ENCODE measurements around the gene FARS2. TPM values are rescaled to one million over a fixed set of nuclear protein-coding genes. Genes with fewer than 3 reads are reported as not detected.

Gene FARS2
- total RNA-seq, 2 experiments from 2014 or later, result 13.8 to 14.3 TPM

DNA sequence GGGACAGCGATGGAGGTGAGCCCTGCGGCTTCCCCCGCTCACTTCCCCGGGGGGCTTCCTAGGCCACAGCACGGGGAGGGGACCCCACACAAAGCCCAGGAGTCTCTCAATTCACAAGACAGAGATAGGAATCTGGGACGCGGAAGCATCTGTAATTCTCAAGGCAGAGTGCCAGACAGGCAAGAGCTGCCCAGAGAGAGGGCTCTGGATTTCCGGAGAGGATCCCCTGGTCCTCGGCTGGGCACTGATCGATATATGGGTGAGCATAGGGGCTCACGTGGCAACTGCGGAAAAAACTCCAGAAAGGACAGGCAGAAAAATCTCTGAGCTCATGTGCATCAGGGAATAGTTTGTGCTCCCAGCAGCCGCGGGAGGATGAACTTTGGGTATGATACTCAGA is 449.2 kb downstream of the FARS2 start:
- Histone ChIP-seq H3K36me3 (ENCODE audit: insufficient read depth, low read length) (no peaks in the 10 kb centered on the region), H3K4me2 (ENCODE audit: low read length) (no peak overlapping the region), H3K79me2 (ENCODE audit: insufficient read depth, low read depth, low read length) (no peaks in the 10 kb centered on the region), H3K4me3 (ENCODE audit: low read depth, low read length, poor library complexity, severe bottlenecking) (no peak overlapping the region), H4K20me1 (ENCODE audit: insufficient read depth, low read length) (no peaks in the 10 kb centered on the region), H2AFZ (ENCODE audit: low read length) (no peak overlapping the region), H3K4me1 (ENCODE audit: insufficient read depth, low read length, poor library complexity, severe bottlenecking) (no peaks in the 10 kb centered on the region), H3K9me3 (ENCODE audit: low read length) (no peaks in the 10 kb centered on the region), H3K9me2 (ENCODE audit: insufficient read depth, low read length) (no peaks in the 10 kb centered on the region), H3K27ac (ENCODE audit: low read depth, low read length, poor library complexity, severe bottlenecking) (no peak overlapping the region)
- intact Hi-C loops (cut with micrococcal nuclease; ENCODE audit: unreplicated experiment), result no loop called here
- ChIA-PET POLR2A (no interaction called here), CTCF (ENCODE audit: unreplicated experiment) (no interaction called here)
- DNase-seq (ENCODE audit: low spot score), result no peak
- no TSS peak for BruUV-seq (replicated peaks)
- TF ChIP-seq, protein P1, sequence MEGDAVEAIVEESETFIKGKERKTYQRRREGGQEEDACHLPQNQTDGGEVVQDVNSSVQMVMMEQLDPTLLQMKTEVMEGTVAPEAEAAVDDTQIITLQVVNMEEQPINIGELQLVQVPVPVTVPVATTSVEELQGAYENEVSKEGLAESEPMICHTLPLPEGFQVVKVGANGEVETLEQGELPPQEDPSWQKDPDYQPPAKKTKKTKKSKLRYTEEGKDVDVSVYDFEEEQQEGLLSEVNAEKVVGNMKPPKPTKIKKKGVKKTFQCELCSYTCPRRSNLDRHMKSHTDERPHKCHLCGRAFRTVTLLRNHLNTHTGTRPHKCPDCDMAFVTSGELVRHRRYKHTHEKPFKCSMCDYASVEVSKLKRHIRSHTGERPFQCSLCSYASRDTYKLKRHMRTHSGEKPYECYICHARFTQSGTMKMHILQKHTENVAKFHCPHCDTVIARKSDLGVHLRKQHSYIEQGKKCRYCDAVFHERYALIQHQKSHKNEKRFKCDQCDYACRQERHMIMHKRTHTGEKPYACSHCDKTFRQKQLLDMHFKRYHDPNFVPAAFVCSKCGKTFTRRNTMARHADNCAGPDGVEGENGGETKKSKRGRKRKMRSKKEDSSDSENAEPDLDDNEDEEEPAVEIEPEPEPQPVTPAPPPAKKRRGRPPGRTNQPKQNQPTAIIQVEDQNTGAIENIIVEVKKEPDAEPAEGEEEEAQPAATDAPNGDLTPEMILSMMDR (conservative IDR thresholded peaks at IDR 0.05; ENCODE audit: low read length), result no peak
- no peak for TF ChIP-seq EZH2phosphoT487 (IDR thresholded peaks at IDR 0.05; ENCODE audit: borderline replicate concordance, low read depth, low read length)

GRCh38 chr6:5710936-5711335 is 449.6 kb downstream of the FARS2 start:
- Histone ChIP-seq H3K4me1 (ENCODE audit: insufficient read depth, low read length, poor library complexity, severe bottlenecking) (no peaks in the 10 kb centered on the region), H2AFZ (ENCODE audit: low read length) (no peak overlapping the region), H3K36me3 (ENCODE audit: insufficient read depth, low read length) (no peaks in the 10 kb centered on the region), H3K79me2 (ENCODE audit: insufficient read depth, low read depth, low read length) (no peaks in the 10 kb centered on the region), H3K4me3 (ENCODE audit: low read depth, low read length, poor library complexity, severe bottlenecking) (no peak overlapping the region), H3K4me2 (ENCODE audit: low read length) (no peak overlapping the region), H3K27ac (ENCODE audit: low read depth, low read length, poor library complexity, severe bottlenecking) (no peak overlapping the region), H3K9me2 (ENCODE audit: insufficient read depth, low read length) (no peaks in the 10 kb centered on the region), H3K9me3 (ENCODE audit: low read length) (no peaks in the 10 kb centered on the region), H4K20me1 (ENCODE audit: insufficient read depth, low read length) (no peaks in the 10 kb centered on the region)
- intact Hi-C loops (cut with micrococcal nuclease; ENCODE audit: unreplicated experiment), result no loop called here
- ChIA-PET POLR2A (no interaction called here), CTCF (ENCODE audit: unreplicated experiment) (no interaction called here)
- no TSS peak for BruUV-seq (replicated peaks)
- TF ChIP-seq, protein P1 (conservative IDR thresholded peaks at IDR 0.05; ENCODE audit: low read length), result no peak
- TF ChIP-seq EZH2phosphoT487 (IDR thresholded peaks at IDR 0.05; ENCODE audit: borderline replicate concordance, low read depth, low read length), result no peak
- DNase-seq (ENCODE audit: low spot score), result no peak

GRCh38 chr6:5712349-5713215 is 451.3 kb downstream of the FARS2 start:
- Histone ChIP-seq H3K4me3 (ENCODE audit: low read depth, low read length, poor library complexity, severe bottlenecking) (no peak overlapping the region), H3K4me2 (ENCODE audit: low read length) (no peak overlapping the region; the same call in 1 of the 2 replicates), H3K9me2 (ENCODE audit: insufficient read depth, low read length) (no peaks in the 10 kb centered on the region), H3K36me3 (ENCODE audit: insufficient read depth, low read length) (no peaks in the 10 kb centered on the region; the same call in 1 of the 2 replicates), H3K4me1 (ENCODE audit: insufficient read depth, low read length, poor library complexity, severe bottlenecking) (no peaks in the 10 kb centered on the region), H3K79me2 (ENCODE audit: insufficient read depth, low read depth, low read length) (no peaks in the 10 kb centered on the region), H3K9me3 (ENCODE audit: low read length) (peaks cover 4% of the 10 kb centered on the region; the same call in 1 of the 2 replicates), H4K20me1 (ENCODE audit: insufficient read depth, low read length) (no peaks in the 10 kb centered on the region), H2AFZ (ENCODE audit: low read length) (no peak overlapping the region), H3K27ac (ENCODE audit: low read depth, low read length, poor library complexity, severe bottlenecking) (no peak overlapping the region)
- no peak for DNase-seq (ENCODE audit: low spot score)
- POLR2A ChIA-PET, result interaction anchor here (1.0 to 1.4 kb wide), 2 partner anchors 9 to 15 kb away, joined by 3 read pairs; no protein-coding TSS in a partner anchor
- CTCF ChIA-PET (ENCODE audit: unreplicated experiment), result no interaction called here
- intact Hi-C loops (cut with micrococcal nuclease; ENCODE audit: unreplicated experiment), result no loop called here
- no TSS peak for BruUV-seq (replicated peaks)
- TF ChIP-seq, protein P1 (conservative IDR thresholded peaks at IDR 0.05; ENCODE audit: low read length), result no peak
- TF ChIP-seq EZH2phosphoT487 (IDR thresholded peaks at IDR 0.05; ENCODE audit: borderline replicate concordance, low read depth, low read length), result no peak
